Measurements from ENCODE around the gene PLA2G15.

- TF ChIP-seq CTCF (IDR thresholded peaks at IDR 0.05) (no peak), POLR2A (IDR thresholded peaks at IDR 0.05; ENCODE audit: low read depth) (no peak), POLR2AphosphoS5 (IDR thresholded peaks at IDR 0.05) (no peak)
These were observed 29.9 kb upstream of the PLA2G15 start for GRCh38 chr16:68215302-68215701.

Measured in esophagus muscularis mucosa (tissue), 3 donors.